GM12878 (cell line): ENCODE results near the gene FPR1. TPM values are rescaled to one million over a fixed set of nuclear protein-coding genes. Genes with fewer than 3 reads are reported as not detected.

ENCODE experiments used
- ATAC-seq: fragments of 200-7000 bp; cut with Tn5 transposase; 3 replicates; pipeline ENCODE4 v1.9.1; 2020; ENCODE audit warnings: mild to moderate bottlenecking, moderate library complexity
- BruUV-seq: library from RNA; stranded (reverse); fragments of 400-500 nt; replicated peaks from 2 replicates; lab custom pipeline; 2021; lab: Mats Ljungman, UMichigan
- CTCF ChIA-PET: fragments of 300-600 bp; sonication (Branson Sonifier 250); formaldehyde crosslinking; extraction: SDS; loops from one replicate; lab custom pipeline; 2021; ENCODE audit warnings: inconsistent platforms; lab: Yijun Ruan, JAX
- POLR2A ChIA-PET: fragments of 350-600 bp; formaldehyde crosslinking; extraction: SDS; loops from one replicate; lab custom pipeline; 2021; ENCODE audit warnings: inconsistent platforms; lab: Charles Lee
- RAD21 ChIA-PET: fragments of 300-600 bp; sonication (Branson Sonifier 250); formaldehyde crosslinking; loops from one replicate; lab custom pipeline; 2023; ENCODE audit warnings: antibody characterized with exemption; ENCODE audit not compliant: unreplicated experiment; lab: Charles Lee
- SMC1A ChIA-PET: fragments of 300-600 bp; sonication (Branson Sonifier 250); formaldehyde crosslinking; loops from one replicate; lab custom pipeline; 2023; ENCODE audit not compliant: unreplicated experiment, uncharacterized antibody; lab: Charles Lee
- DNase-seq: peaks from one replicate; pipeline ENCODE4 v3.0.0-alpha.2; 2011; ENCODE audit warnings: low read depth, low spot score
- FAIRE-seq: peaks from 3 replicates; lab custom pipeline; 2011; peaks lifted over from hg19 to GRCh38; lab: Jason Lieb, UNC
- H2AFZ ChIP-seq: 2 replicates; pipeline ENCODE4 v1.6.0; 2011; ENCODE audit warnings: low read depth, low read length, control low read depth; ENCODE audit not compliant: control insufficient read depth
- H3K27ac ChIP-seq: 2 replicates; pipeline ENCODE4 v1.5.1; 2011; ENCODE audit warnings: control low read depth; ENCODE audit not compliant: control insufficient read depth, insufficient read depth
- H3K27me3 ChIP-seq, 2 experiments: replicated peaks in 1 of 2; 2 replicates each; pipeline versions ENCODE4 v1.6.0 to v1.6.1; 2011; ENCODE audit warnings: low read length in 1 of 2; ENCODE audit not compliant: control insufficient read depth in 2 of 2, insufficient read depth in 2 of 2
- H3K36me3 ChIP-seq, 2 experiments: 2 replicates each; pipeline ENCODE4 v1.5.1; 2011; ENCODE audit warnings: low read length in 1 of 2; ENCODE audit not compliant: control insufficient read depth in 2 of 2, insufficient read depth in 2 of 2
- H3K4me1 ChIP-seq: 2 replicates; pipeline ENCODE4 v1.6.1; 2011; ENCODE audit warnings: mild to moderate bottlenecking, low read length, moderate library complexity, mixed read lengths; ENCODE audit not compliant: control insufficient read depth, insufficient read depth
- H3K4me2 ChIP-seq: 2 replicates; pipeline ENCODE4 v1.6.0; 2011; ENCODE audit warnings: control low read depth; ENCODE audit not compliant: control insufficient read depth, insufficient read depth
- H3K4me3 ChIP-seq: fragments of 200-600 bp; sonication (generic); 2 replicates; pipeline ENCODE4 v1.5.1; 2016
- H3K79me2 ChIP-seq: 2 replicates; pipeline ENCODE4 v1.6.0; 2011; ENCODE audit warnings: low read length; ENCODE audit not compliant: control insufficient read depth, insufficient read depth
- H3K9ac ChIP-seq: 2 replicates; pipeline ENCODE4 v1.8.0; 2011; ENCODE audit warnings: low read length, control low read depth, mixed read lengths; ENCODE audit not compliant: control insufficient read depth, insufficient read depth
- H3K9me3 ChIP-seq: replicated peaks from 3 replicates; pipeline ENCODE4 v1.5.1; 2011; ENCODE audit warnings: mild to moderate bottlenecking, low read length; ENCODE audit not compliant: control insufficient read depth, insufficient read depth
- H4K20me1 ChIP-seq: 2 replicates; pipeline ENCODE4 v1.6.0; 2011; ENCODE audit not compliant: control insufficient read depth, insufficient read depth
- EGR1 ChIP-seq, 2 experiments: IDR thresholded peaks; 1 replicate in 1 of 2; 2 replicates in 1 of 2; pipeline ENCODE4 v1.6.1; 2011 to 2012; ENCODE audit warnings: low read depth in 2 of 2, low read length in 2 of 2, borderline replicate concordance in 1 of 2, mild to moderate bottlenecking in 1 of 2, moderate library complexity in 1 of 2
- GABPA ChIP-seq: IDR thresholded peaks from 2 replicates; pipeline ENCODE4 v1.6.1; 2014; ENCODE audit warnings: antibody characterized with exemption, low read depth, mild to moderate bottlenecking, inconsistent platforms
- JUNB ChIP-seq: IDR thresholded peaks from 2 replicates; pipeline ENCODE4 v1.6.1; 2016; ENCODE audit warnings: antibody characterized with exemption, mild to moderate bottlenecking
- MTA2 ChIP-seq: fragments of 450-650 bp; IDR thresholded peaks from 2 replicates; pipeline ENCODE4 v1.6.1; 2016; ENCODE audit warnings: low read depth, mild to moderate bottlenecking, moderate library complexity
- NFIC ChIP-seq: IDR thresholded peaks from 2 replicates; pipeline ENCODE4 v1.6.1; 2012; ENCODE audit warnings: low read depth, mild to moderate bottlenecking, inconsistent platforms, low read length, moderate library complexity
- SMC3 ChIP-seq: IDR thresholded peaks from 2 replicates; pipeline ENCODE4 v1.6.1; 2011; ENCODE audit warnings: low read length, improper control_type of control experiment, borderline replicate concordance
- ZSCAN29 ChIP-seq: fragments of 450-650 bp; IDR thresholded peaks from 2 replicates; pipeline ENCODE4 v1.6.1; 2017; ENCODE audit warnings: mild to moderate bottlenecking, moderate library complexity
- WGBS: methylation state at CpG from one replicate; pipeline ENCODE4 v1.1.6; 2016; ENCODE audit warnings: low lambda C conversion rate; ENCODE audit not compliant: insufficient replicate concordance, insufficient coverage; ENCODE audit errors: missing lambda C conversion rate; 5-methylcytosine and 5-hydroxymethylcytosine counted together
- in situ Hi-C: fragments of 300-500 bp; cut with MboI; formaldehyde crosslinking; loops from 9 replicates; pipeline ENCODE4 v1.14.3; 2018; ENCODE audit warnings: mixed read lengths
- intact Hi-C: fragments of 100-400 bp; cut with micrococcal nuclease; formaldehyde crosslinking; loops from one replicate; pipeline ENCODE4 v1.14.2; 2022; ENCODE audit not compliant: unreplicated experiment
- polyA plus RNA-seq, 11 experiments: library from polyadenylated mRNA; depleted of rRNA in 4 of 11; unstranded in 6 of 11; stranded (reverse) in 5 of 11; fragments of >200 nt; fragmentation: Nextera tagmentation in 4 of 11; fragmentation: Illumina TruSeq in 1 of 11; extraction: Ambion mirVana in 4 of 11; extraction: Trizol in 1 of 11; gene quantifications; 1 replicate in 1 of 11; 2 replicates in 10 of 11; pipeline versions ENCODE4 v1.2.1 to v1.2.3, GENCODE V29; 2011 to 2016; ENCODE audit warnings: inconsistent platforms in 2 of 11, missing spikeins in 2 of 11, low read depth in 1 of 11
- total RNA-seq, 4 experiments: library from RNA; depleted of rRNA in 3 of 4; stranded (reverse); fragments of >200 nt in 3 of 4; fragmentation: Illumina TruSeq in 1 of 4; extraction: Trizol in 1 of 4; gene quantifications; 2 replicates each; pipeline versions ENCODE4 v1.2.1 to v1.2.3, GENCODE V29; 2013 to 2021
- TF ChIP-seq, protein P1 (sequence below): fragments of 450-650 bp; formaldehyde crosslinking; IDR thresholded peaks from 2 replicates; pipeline ENCODE4 v1.4.0; 2020; ENCODE audit warnings: mild to moderate bottlenecking, moderate library complexity
- TF ChIP-seq, protein P2 (sequence below): IDR thresholded peaks from 2 replicates; pipeline ENCODE4 v1.6.1; 2012; ENCODE audit warnings: mild to moderate bottlenecking, low read depth, low read length
- TF ChIP-seq, protein P3 (sequence below): IDR thresholded peaks from 2 replicates; pipeline ENCODE4 v1.6.1; 2011; ENCODE audit warnings: low read depth, low read length, improper control_type of control experiment, borderline replicate concordance

The FPR1 gene
- total and polyA plus RNA-seq, 10 of the 15 experiments (the other 5 are each of a cell fraction or from before 2014, with no cell fraction given) = not detected

DNA sequence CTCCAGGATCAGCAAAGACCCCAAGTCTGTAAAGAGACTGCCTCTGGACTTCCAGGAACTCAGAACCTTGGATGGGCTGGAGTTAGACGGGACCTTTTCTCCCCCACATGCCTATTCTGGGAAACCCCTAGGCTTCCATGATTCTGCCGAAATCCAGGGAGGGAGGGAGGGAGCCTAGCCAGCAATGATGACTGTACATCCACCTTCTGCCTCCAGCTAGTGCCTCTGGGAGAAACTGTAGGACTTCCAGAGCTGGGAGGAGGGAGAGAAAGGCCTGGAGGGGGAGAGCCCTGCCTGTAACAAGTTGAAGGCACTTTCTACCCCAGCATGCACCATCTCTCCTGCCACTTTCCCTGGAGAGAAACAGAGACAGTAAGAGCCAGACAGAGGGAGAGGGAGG lies 21.9 kb downstream of the FPR1 start:
- FAIRE-seq = no peak
- no peak overlapping the region for H2AFZ ChIP-seq
- RAD21 ChIA-PET = no interaction called here

More for the DNA sequence above, 21.9 kb downstream of the FPR1 start:
- in situ Hi-C loops = no loop called here
- SMC1A ChIA-PET = no interaction called here
- ATAC-seq (no peak), DNase-seq (no peak)
- POLR2A ChIA-PET = no interaction called here
- intact Hi-C loops = no loop called here
- Histone ChIP-seq H3K9me3 (peaks cover 2% of the 10 kb centered on the region; the same call in 1 of the 3 replicates), H3K4me1 (no peaks in the 10 kb centered on the region), H4K20me1 (no peaks in the 10 kb centered on the region), H3K9ac (no peak overlapping the region), H3K27ac (no peak overlapping the region), H3K36me3 (no peaks in the 10 kb centered on the region), H3K79me2 (no peaks in the 10 kb centered on the region), H3K27me3 (no peaks in the 10 kb centered on the region), H3K4me2 (no peak overlapping the region), H3K4me3 (no peak overlapping the region)
- no peak for TF ChIP-seq MTA2
- TF ChIP-seq, protein P1, sequence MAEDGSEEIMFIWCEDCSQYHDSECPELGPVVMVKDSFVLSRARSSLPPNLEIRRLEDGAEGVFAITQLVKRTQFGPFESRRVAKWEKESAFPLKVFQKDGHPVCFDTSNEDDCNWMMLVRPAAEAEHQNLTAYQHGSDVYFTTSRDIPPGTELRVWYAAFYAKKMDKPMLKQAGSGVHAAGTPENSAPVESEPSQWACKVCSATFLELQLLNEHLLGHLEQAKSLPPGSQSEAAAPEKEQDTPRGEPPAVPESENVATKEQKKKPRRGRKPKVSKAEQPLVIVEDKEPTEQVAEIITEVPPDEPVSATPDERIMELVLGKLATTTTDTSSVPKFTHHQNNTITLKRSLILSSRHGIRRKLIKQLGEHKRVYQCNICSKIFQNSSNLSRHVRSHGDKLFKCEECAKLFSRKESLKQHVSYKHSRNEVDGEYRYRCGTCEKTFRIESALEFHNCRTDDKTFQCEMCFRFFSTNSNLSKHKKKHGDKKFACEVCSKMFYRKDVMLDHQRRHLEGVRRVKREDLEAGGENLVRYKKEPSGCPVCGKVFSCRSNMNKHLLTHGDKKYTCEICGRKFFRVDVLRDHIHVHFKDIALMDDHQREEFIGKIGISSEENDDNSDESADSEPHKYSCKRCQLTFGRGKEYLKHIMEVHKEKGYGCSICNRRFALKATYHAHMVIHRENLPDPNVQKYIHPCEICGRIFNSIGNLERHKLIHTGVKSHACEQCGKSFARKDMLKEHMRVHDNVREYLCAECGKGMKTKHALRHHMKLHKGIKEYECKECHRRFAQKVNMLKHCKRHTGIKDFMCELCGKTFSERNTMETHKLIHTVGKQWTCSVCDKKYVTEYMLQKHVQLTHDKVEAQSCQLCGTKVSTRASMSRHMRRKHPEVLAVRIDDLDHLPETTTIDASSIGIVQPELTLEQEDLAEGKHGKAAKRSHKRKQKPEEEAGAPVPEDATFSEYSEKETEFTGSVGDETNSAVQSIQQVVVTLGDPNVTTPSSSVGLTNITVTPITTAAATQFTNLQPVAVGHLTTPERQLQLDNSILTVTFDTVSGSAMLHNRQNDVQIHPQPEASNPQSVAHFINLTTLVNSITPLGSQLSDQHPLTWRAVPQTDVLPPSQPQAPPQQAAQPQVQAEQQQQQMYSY (CRISPR knock-in tag) = no peak
- TF ChIP-seq, protein P2, sequence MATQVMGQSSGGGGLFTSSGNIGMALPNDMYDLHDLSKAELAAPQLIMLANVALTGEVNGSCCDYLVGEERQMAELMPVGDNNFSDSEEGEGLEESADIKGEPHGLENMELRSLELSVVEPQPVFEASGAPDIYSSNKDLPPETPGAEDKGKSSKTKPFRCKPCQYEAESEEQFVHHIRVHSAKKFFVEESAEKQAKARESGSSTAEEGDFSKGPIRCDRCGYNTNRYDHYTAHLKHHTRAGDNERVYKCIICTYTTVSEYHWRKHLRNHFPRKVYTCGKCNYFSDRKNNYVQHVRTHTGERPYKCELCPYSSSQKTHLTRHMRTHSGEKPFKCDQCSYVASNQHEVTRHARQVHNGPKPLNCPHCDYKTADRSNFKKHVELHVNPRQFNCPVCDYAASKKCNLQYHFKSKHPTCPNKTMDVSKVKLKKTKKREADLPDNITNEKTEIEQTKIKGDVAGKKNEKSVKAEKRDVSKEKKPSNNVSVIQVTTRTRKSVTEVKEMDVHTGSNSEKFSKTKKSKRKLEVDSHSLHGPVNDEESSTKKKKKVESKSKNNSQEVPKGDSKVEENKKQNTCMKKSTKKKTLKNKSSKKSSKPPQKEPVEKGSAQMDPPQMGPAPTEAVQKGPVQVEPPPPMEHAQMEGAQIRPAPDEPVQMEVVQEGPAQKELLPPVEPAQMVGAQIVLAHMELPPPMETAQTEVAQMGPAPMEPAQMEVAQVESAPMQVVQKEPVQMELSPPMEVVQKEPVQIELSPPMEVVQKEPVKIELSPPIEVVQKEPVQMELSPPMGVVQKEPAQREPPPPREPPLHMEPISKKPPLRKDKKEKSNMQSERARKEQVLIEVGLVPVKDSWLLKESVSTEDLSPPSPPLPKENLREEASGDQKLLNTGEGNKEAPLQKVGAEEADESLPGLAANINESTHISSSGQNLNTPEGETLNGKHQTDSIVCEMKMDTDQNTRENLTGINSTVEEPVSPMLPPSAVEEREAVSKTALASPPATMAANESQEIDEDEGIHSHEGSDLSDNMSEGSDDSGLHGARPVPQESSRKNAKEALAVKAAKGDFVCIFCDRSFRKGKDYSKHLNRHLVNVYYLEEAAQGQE = no peak
- no peak for TF ChIP-seq GABPA
- no peak for TF ChIP-seq SMC3
- no peak for TF ChIP-seq ZSCAN29
- TF ChIP-seq JUNB = no peak
- TF ChIP-seq NFIC = no peak
- no peak for TF ChIP-seq EGR1 (IDR thresholded peaks at IDR 0.05; ENCODE audit: borderline replicate concordance in 1 of 2, low read depth in 2 of 2, low read length in 2 of 2)
- TF ChIP-seq, protein P3, sequence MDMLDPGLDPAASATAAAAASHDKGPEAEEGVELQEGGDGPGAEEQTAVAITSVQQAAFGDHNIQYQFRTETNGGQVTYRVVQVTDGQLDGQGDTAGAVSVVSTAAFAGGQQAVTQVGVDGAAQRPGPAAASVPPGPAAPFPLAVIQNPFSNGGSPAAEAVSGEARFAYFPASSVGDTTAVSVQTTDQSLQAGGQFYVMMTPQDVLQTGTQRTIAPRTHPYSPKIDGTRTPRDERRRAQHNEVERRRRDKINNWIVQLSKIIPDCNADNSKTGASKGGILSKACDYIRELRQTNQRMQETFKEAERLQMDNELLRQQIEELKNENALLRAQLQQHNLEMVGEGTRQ = no peak
- BruUV-seq = no TSS peak
- WGBS = 13% methylated on average over 2 of the region's 2 CpGs
- CTCF ChIA-PET = interaction anchor here (0.6 kb wide), 1 partner anchor 75 kb away, joined by 3 read pairs; no protein-coding TSS in a partner anchor
